SK-N-SH (cell line): ENCODE results near the gene QSOX1. TPM values are rescaled to one million over a fixed set of nuclear protein-coding genes. Genes with fewer than 3 reads are reported as not detected.

ENCODE experiments used
- CTCF ChIA-PET: fragments of 300-600, 350-600 bp; formaldehyde crosslinking; extraction: SDS; loops from one replicate; lab custom pipeline; 2021; lab: Yijun Ruan, JAX
- POLR2A ChIA-PET: fragments of 350-600 bp; sonication (Branson Sonifier 250); formaldehyde crosslinking; extraction: SDS; loops from one replicate; lab custom pipeline; 2020; ENCODE audit warnings: antibody characterized with exemption, inconsistent platforms; lab: Yijun Ruan, JAX
- DNase-seq: peaks from one replicate; pipeline ENCODE4 v3.0.0; 2012
- H2AFZ ChIP-seq: fragments of 200-600 bp; sonication (generic); 2 replicates; pipeline ENCODE4 v1.8.1; 2016; ENCODE audit warnings: antibody characterized with exemption, mild to moderate bottlenecking, low read depth
- H3F3A ChIP-seq: fragments of 200-600 bp; sonication (generic); replicated peaks from 2 replicates; pipeline ENCODE3; 2016; ENCODE audit warnings: antibody characterized with exemption, mild to moderate bottlenecking; ENCODE audit not compliant: insufficient read depth
- H3K27ac ChIP-seq, 2 experiments: fragments of 200-500 bp in 1 of 2; fragments of 200-600 bp in 1 of 2; sonication (Bioruptor generic) in 1 of 2; sonication (generic), shearing (Covaris generic) in 1 of 2; 2 replicates each; pipeline versions ENCODE4 v1.5.1 to v1.6.1; 2014 to 2016; ENCODE audit warnings: low read depth in 2 of 2, inconsistent platforms in 1 of 2, low read length in 1 of 2, mild to moderate bottlenecking in 1 of 2, mixed read lengths in 1 of 2
- H3K27me3 ChIP-seq: fragments of 200-600 bp; sonication (generic), shearing (Covaris generic); 2 replicates; pipeline ENCODE4 v1.6.1; 2016; ENCODE audit warnings: mixed run types; ENCODE audit not compliant: insufficient read depth
- H3K36me3 ChIP-seq, 2 experiments: fragments of 200-500 bp in 1 of 2; fragments of 200-600 bp in 1 of 2; sonication (Bioruptor generic) in 1 of 2; sonication (generic) in 1 of 2; replicated peaks in 1 of 2; 2 replicates each; pipeline versions ENCODE3 to v1.5.1; 2014 to 2016; ENCODE audit warnings: low read length in 1 of 2, mild to moderate bottlenecking in 1 of 2; ENCODE audit not compliant: insufficient read depth in 2 of 2, control insufficient read depth in 1 of 2
- H3K4me1 ChIP-seq, 2 experiments: fragments of 200-500 bp in 1 of 2; fragments of 200-600 bp in 1 of 2; sonication (Bioruptor generic) in 1 of 2; sonication (generic), shearing (Covaris generic) in 1 of 2; 2 replicates each; pipeline versions ENCODE4 v1.5.1 to v1.6.1; 2014 to 2016; ENCODE audit warnings: low read depth in 1 of 2, low read length in 1 of 2, mixed run types in 1 of 2; ENCODE audit not compliant: insufficient read depth in 2 of 2, control insufficient read depth in 1 of 2
- H3K4me2 ChIP-seq: fragments of 200-600 bp; sonication (generic), shearing (Covaris generic); 2 replicates; pipeline ENCODE4 v1.6.1; 2017; ENCODE audit warnings: mixed run types
- H3K4me3 ChIP-seq, 2 experiments: fragments of 200-500 bp in 1 of 2; fragments of 200-600 bp in 1 of 2; sonication (Bioruptor generic) in 1 of 2; sonication (generic), shearing (Covaris generic) in 1 of 2; 2 replicates each; pipeline versions ENCODE4 v1.5.1 to v1.8.1; 2014 to 2016; ENCODE audit warnings: low read depth in 2 of 2, inconsistent platforms in 1 of 2, low read length in 1 of 2, mild to moderate bottlenecking in 1 of 2, mixed read lengths in 1 of 2, moderate library complexity in 1 of 2
- H3K79me2 ChIP-seq: fragments of 200-600 bp; sonication (generic); 2 replicates; pipeline ENCODE4 v1.8.1; 2017; ENCODE audit warnings: mild to moderate bottlenecking; ENCODE audit not compliant: insufficient read depth
- H3K9ac ChIP-seq: fragments of 200-600 bp; sonication (generic); 2 replicates; pipeline ENCODE4 v1.6.1; 2017; ENCODE audit warnings: mixed run types
- H3K9me2 ChIP-seq: fragments of 200-600 bp; sonication (generic); 2 replicates; pipeline ENCODE4 v1.6.1; 2017; ENCODE audit warnings: mixed run types
- H3K9me3 ChIP-seq: fragments of 200-600 bp; sonication (generic); 2 replicates; pipeline ENCODE4 v1.6.1; 2017; ENCODE audit warnings: mixed run types, mild to moderate bottlenecking, moderate library complexity
- H4K20me1 ChIP-seq: fragments of 200-600 bp; sonication (generic); 2 replicates; pipeline ENCODE4 v1.6.1; 2017; ENCODE audit warnings: mild to moderate bottlenecking, mixed run types; ENCODE audit not compliant: insufficient read depth
- CHD2 ChIP-seq: fragments of 150-350 bp; IDR thresholded peaks from 2 replicates; pipeline ENCODE4 v1.6.1; 2018; ENCODE audit warnings: low read length; ENCODE audit not compliant: partially characterized antibody
- CTCF ChIP-seq: fragments of 200-600 bp; sonication (generic); IDR thresholded peaks from 2 replicates; pipeline ENCODE4 v1.6.1; 2017; ENCODE audit warnings: antibody characterized with exemption, mild to moderate bottlenecking, moderate library complexity
- FOXJ3 ChIP-seq: sonication (generic); formaldehyde crosslinking; IDR thresholded peaks from 2 replicates; pipeline ENCODE4 v1.5.1; 2020; ENCODE audit warnings: mild to moderate bottlenecking, missing genetic modification reagents
- GABPA ChIP-seq: IDR thresholded peaks from 2 replicates; pipeline ENCODE4 v1.4.0; 2012; ENCODE audit warnings: low read depth, mild to moderate bottlenecking
- GATA2 ChIP-seq: sonication (generic); formaldehyde crosslinking; IDR thresholded peaks from 2 replicates; pipeline ENCODE4 v1.5.0; 2020; ENCODE audit warnings: mild to moderate bottlenecking, missing genetic modification reagents
- MAX ChIP-seq: IDR thresholded peaks from 2 replicates; pipeline ENCODE4 v1.4.0; 2012; ENCODE audit warnings: low read depth
- MEF2A ChIP-seq: IDR thresholded peaks from 2 replicates; pipeline ENCODE4 v1.4.0; 2012; ENCODE audit warnings: low read depth, borderline replicate concordance
- MXI1 ChIP-seq: IDR thresholded peaks from 2 replicates; pipeline ENCODE4 v1.6.1; 2012; ENCODE audit warnings: mild to moderate bottlenecking, low read depth, low read length, improper control_type of control experiment
- NFIC ChIP-seq: IDR thresholded peaks from 2 replicates; pipeline ENCODE4 v1.4.0; 2012; ENCODE audit warnings: borderline replicate concordance
- NRF1 ChIP-seq: IDR thresholded peaks from 2 replicates; pipeline ENCODE4 v1.6.1; 2012; ENCODE audit warnings: low read depth, mild to moderate bottlenecking, low read length
- RCOR1 ChIP-seq: fragments of 150-350 bp; IDR thresholded peaks from 2 replicates; pipeline ENCODE4 v1.6.1; 2017; ENCODE audit warnings: antibody characterized with exemption, low read length
- SIN3A ChIP-seq: IDR thresholded peaks from 2 replicates; pipeline ENCODE4 v1.6.1; 2012; ENCODE audit warnings: low read depth, mild to moderate bottlenecking, low read length, moderate library complexity, borderline replicate concordance
- SMC3 ChIP-seq: IDR thresholded peaks from 2 replicates; pipeline ENCODE4 v1.6.1; 2012; ENCODE audit warnings: low read depth, low read length, improper control_type of control experiment
- TEAD4 ChIP-seq: IDR thresholded peaks from 2 replicates; pipeline ENCODE4 v1.4.0; 2012; ENCODE audit warnings: mild to moderate bottlenecking, borderline replicate concordance; ENCODE audit not compliant: insufficient read depth
- YY1 ChIP-seq: IDR thresholded peaks from 2 replicates; pipeline ENCODE4 v1.4.0; 2012; ENCODE audit warnings: low read depth, mild to moderate bottlenecking
- WGBS: methylation state at CpG from one replicate; pipeline ENCODE4 v1.1.6; 2017; ENCODE audit warnings: low lambda C conversion rate; 5-methylcytosine and 5-hydroxymethylcytosine counted together
- polyA plus RNA-seq, 3 experiments: library from polyadenylated mRNA; depleted of rRNA; stranded (reverse); fragments of >200 nt; gene quantifications; 2 replicates each; pipeline ENCODE4 v1.2.3, GENCODE V29; 2012
- TF ChIP-seq, protein P1 (sequence below): IDR thresholded peaks from 2 replicates; pipeline ENCODE4; 2012
- TF ChIP-seq, protein P2 (sequence below): fragments of 150-350 bp; IDR thresholded peaks from 2 replicates; pipeline ENCODE4 v1.6.1; 2016; ENCODE audit warnings: mild to moderate bottlenecking, low read depth, low read length
- TF ChIP-seq, protein P3 (sequence below): IDR thresholded peaks from 2 replicates; pipeline ENCODE4 v1.6.1; 2012; ENCODE audit warnings: mild to moderate bottlenecking, low read depth, low read length, moderate library complexity

The QSOX1 gene
- polyA plus RNA-seq, 1 of the 3 experiments (the other 2 are of a cell fraction) = 359 TPM

GRCh38 chr1:180198611-180199010, 43.9 kb downstream of the QSOX1 start:
- CTCF ChIA-PET = interaction anchor here (1.5 to 3.9 kb wide), 3 partner anchors 10 to 283 kb away, joined by 4 to 18 read pairs (median 15); no protein-coding TSS in a partner anchor
- POLR2A ChIA-PET = no interaction called here
- TF ChIP-seq YY1 (no peak), CHD2 (no peak), GATA2 (CRISPR knock-in tag) (no peak), GABPA (no peak), MAX (no peak), MXI1 (no peak), SMC3 (no peak), TEAD4 (no peak)
- TF ChIP-seq, protein P1, sequence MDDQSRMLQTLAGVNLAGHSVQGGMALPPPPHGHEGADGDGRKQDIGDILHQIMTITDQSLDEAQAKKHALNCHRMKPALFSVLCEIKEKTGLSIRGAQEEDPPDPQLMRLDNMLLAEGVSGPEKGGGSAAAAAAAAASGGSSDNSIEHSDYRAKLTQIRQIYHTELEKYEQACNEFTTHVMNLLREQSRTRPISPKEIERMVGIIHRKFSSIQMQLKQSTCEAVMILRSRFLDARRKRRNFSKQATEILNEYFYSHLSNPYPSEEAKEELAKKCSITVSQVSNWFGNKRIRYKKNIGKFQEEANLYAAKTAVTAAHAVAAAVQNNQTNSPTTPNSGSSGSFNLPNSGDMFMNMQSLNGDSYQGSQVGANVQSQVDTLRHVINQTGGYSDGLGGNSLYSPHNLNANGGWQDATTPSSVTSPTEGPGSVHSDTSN = no peak
- TF ChIP-seq, protein P2, sequence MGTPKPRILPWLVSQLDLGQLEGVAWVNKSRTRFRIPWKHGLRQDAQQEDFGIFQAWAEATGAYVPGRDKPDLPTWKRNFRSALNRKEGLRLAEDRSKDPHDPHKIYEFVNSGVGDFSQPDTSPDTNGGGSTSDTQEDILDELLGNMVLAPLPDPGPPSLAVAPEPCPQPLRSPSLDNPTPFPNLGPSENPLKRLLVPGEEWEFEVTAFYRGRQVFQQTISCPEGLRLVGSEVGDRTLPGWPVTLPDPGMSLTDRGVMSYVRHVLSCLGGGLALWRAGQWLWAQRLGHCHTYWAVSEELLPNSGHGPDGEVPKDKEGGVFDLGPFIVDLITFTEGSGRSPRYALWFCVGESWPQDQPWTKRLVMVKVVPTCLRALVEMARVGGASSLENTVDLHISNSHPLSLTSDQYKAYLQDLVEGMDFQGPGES = no peak

DNA sequence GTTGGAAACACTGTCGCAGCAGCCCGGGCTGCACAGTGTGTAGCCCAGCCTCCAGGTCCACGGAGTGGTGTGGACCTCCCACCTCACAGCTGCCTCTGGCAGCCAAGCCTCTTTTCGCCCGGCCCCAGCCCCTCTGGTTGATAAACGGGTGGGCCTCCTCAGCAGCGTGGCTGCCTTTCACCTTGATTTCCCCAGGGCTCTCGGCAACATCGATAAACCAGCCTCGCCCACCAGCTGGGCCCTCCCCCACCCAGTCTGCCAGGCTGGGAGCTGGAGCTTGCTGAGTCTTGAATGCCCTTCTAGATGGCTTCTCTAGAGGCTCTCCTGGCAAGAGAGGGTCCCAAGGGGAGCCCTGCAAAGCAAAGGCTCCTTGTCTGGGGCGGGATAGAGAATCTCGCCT, 44.3 kb downstream of the QSOX1 start:
- Histone ChIP-seq H3K27ac (no peak overlapping the region), H2AFZ (no peak overlapping the region), H3K27me3 (no peaks in the 10 kb centered on the region), H3K9me3 (no peaks in the 10 kb centered on the region), H3F3A (peaks cover 3% of the 10 kb centered on the region), H3K4me3 (no peak overlapping the region), H3K9me2 (no peaks in the 10 kb centered on the region), H3K4me1 (no peaks in the 10 kb centered on the region), H3K4me2 (no peak overlapping the region), H4K20me1 (no peaks in the 10 kb centered on the region), H3K36me3 (peaks cover 0 to 41% of the 10 kb centered on the region in 2 experiments), H3K9ac (no peak overlapping the region), H3K79me2 (no peaks in the 10 kb centered on the region)
- WGBS = 91% methylated on average over 10 of the region's 12 CpGs
- ChIA-PET POLR2A (no interaction called here), CTCF (interaction anchor here (1.5 to 3.9 kb wide), 3 partner anchors 11 to 283 kb away, joined by 4 to 18 read pairs (median 15); no protein-coding TSS in a partner anchor)
- no peak for DNase-seq
- no peak for TF ChIP-seq FOXJ3 (CRISPR knock-in tag)
- no peak for TF ChIP-seq NRF1
- TF ChIP-seq MAX = no peak
- TF ChIP-seq CTCF = no peak
- TF ChIP-seq NFIC = no peak
- no peak for TF ChIP-seq RCOR1
- TF ChIP-seq SIN3A = no peak
- TF ChIP-seq MEF2A = no peak
- TF ChIP-seq, protein P3, sequence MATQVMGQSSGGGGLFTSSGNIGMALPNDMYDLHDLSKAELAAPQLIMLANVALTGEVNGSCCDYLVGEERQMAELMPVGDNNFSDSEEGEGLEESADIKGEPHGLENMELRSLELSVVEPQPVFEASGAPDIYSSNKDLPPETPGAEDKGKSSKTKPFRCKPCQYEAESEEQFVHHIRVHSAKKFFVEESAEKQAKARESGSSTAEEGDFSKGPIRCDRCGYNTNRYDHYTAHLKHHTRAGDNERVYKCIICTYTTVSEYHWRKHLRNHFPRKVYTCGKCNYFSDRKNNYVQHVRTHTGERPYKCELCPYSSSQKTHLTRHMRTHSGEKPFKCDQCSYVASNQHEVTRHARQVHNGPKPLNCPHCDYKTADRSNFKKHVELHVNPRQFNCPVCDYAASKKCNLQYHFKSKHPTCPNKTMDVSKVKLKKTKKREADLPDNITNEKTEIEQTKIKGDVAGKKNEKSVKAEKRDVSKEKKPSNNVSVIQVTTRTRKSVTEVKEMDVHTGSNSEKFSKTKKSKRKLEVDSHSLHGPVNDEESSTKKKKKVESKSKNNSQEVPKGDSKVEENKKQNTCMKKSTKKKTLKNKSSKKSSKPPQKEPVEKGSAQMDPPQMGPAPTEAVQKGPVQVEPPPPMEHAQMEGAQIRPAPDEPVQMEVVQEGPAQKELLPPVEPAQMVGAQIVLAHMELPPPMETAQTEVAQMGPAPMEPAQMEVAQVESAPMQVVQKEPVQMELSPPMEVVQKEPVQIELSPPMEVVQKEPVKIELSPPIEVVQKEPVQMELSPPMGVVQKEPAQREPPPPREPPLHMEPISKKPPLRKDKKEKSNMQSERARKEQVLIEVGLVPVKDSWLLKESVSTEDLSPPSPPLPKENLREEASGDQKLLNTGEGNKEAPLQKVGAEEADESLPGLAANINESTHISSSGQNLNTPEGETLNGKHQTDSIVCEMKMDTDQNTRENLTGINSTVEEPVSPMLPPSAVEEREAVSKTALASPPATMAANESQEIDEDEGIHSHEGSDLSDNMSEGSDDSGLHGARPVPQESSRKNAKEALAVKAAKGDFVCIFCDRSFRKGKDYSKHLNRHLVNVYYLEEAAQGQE = no peak
- TF ChIP-seq, protein P1 = no peak

More at GRCh38 chr1:180198611-180199010, 43.9 kb downstream of the QSOX1 start:
- Histone ChIP-seq H3K4me2 (no peak overlapping the region), H4K20me1 (no peaks in the 10 kb centered on the region), H3K9ac (no peak overlapping the region), H3K9me3 (no peaks in the 10 kb centered on the region), H3K4me3 (no peak overlapping the region), H3K9me2 (no peaks in the 10 kb centered on the region), H3K36me3 (peaks cover 0 to 41% of the 10 kb centered on the region in 2 experiments), H3F3A (peaks cover 3% of the 10 kb centered on the region), H3K27me3 (no peaks in the 10 kb centered on the region), H3K79me2 (no peaks in the 10 kb centered on the region), H2AFZ (no peak overlapping the region), H3K4me1 (no peaks in the 10 kb centered on the region; a peak in 1 of 4 replicates), H3K27ac (no peak overlapping the region)
- no peak for DNase-seq
- WGBS = 93% methylated on average over 5 of the region's 5 CpGs
